RKO (cell line): Measurements from ENCODE around the gene TCTN1.
"Not testable (repeated sequence)": the region's sequence is repeated elsewhere in the genome, so short reads cannot be mapped to it uniquely, and the experiment has no call there.

ENCODE experiments used
- DNase-seq: peaks from one replicate; pipeline ENCODE4 v3.0.0-alpha.2; 2016; ENCODE audit warnings: low spot score

Gene TCTN1

DNA sequence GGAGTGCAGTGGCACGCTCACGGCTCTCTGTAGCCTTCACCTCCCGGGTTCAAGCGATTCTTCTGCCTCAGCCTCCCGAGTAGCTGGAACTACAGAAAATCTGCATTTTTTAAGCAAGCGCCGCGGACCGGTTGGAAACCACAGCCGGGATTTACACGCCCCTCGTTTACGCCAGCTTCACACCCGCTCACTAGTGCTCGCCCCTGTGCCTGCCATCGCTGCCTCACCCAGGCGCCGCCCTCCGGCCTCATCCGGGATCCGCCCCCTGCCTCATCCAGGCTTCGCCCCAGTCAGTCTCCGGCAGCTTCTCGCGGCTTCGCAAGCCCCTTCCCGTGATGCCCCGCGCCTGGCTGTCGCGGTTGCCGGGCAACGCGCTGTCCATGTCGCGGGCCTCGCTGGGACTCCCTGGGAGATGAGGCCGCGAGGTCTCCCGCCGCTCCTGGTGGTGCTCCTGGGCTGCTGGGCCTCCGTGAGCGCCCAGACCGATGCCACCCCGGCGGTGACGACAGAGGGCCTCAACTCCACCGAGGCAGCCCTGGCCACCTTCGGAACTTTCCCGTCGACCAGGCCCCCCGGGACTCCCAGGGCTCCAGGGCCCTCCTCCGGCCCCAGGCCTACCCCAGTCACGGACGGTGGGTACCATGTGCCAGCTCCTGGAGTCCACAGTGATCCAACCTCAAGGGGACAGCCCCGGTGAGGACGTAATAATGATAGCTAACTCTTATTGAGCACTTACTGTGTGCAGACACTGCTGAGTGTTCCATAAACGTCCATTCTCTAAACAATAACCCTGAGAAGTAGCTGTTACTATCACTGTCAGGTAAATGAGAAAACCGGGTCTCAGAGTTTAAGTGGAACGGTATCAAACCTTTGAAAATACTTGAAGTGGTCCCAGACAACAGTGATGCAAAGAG lies at the start of gene TCTN1:
Gene TCTN1, plus strand, starts transcription at position 359 of the 914 bp plus-strand sequence. Its CDS starts 54 bp downstream, at position 413.
- DNase-seq: peak; percentile 96

DNA sequence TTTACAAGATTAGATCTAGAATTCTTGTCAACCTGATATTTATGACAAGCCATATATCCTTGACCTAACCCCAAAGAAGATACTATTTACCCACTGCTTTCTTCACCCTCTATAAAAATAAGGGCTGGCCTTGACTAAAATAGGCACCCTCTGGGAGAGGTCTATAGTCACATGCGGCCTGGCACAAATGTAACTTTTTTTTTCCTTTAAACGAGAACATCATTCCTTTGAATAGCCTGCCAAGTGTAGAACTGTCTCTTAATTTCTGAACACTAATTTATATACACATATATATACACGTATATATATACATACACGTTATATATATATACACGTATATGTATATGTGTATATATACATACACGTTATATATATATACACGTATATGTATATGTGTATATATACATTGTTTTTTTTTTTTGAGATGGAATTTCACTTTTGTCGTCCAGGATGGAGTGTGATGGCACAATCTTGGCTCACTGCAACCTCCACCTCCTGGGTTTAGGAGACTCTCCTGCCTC lies 49.4 kb upstream of the TCTN1 start:
- no peak for DNase-seq

DNA sequence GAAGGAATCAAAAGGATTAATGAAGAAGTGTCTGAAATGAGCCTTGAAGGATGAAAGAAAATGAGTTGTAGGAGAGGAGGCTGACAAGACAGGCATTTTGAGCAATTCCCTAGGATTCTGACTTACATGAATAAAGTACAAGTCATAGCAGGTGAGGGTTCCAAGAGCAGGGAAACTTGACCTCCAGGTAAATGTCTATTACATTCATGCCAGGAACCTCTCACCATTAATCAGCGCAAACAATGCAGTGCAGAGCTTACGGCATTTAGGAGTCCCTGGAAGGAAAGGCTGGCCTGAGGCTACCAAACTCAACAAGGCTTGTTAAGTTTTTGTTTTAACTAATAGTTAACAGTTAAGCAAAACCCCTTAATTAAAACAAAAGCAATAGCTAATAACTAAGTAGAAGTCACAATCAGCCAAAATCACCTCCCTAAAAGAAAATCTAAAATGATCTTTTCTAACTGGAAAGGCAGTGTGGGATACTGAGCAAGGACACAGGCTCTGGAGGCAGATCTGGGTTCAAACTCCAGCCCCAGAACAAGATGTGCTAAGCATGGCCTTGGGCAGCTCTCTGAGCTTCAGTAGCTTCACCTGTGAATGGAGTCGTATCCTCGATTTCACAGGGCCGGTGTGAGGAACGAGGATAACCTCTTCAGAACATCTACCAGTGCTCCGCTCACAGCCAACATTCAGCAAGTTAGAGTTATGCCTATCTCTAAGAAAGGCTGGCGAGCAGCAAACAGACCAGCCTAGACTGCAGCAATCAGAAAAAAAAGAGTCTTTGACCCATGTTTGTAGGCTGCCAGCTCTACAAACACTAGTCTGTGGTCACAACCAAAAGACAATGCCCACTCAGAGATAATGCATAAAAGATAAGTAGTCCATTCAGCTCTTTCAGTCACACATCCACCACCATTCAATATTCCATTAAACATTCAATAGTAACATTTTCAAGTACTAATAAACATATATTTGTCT lies 47.7 kb upstream of the TCTN1 start:
- DNase-seq: no peak

DNA sequence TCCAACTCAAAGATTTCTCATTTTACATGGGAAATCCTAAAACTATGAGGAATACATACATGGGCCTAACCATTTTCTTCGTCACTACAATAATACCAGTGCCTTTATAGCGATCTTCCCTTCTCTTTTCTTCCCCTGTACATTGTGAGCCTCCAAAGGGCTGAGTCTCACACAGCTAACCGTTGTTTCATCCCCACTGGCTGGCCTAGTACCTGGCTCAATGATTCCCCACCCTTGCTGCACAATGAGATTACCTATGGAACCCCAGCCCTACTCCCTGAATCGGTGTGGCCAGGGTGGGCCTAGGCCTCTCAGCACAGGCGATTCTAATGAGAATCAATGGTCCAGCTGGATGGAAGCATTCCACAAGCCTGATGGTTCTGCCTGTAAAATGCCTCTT lies 46.9 kb upstream of the TCTN1 start:
- DNase-seq: no peak

DNA sequence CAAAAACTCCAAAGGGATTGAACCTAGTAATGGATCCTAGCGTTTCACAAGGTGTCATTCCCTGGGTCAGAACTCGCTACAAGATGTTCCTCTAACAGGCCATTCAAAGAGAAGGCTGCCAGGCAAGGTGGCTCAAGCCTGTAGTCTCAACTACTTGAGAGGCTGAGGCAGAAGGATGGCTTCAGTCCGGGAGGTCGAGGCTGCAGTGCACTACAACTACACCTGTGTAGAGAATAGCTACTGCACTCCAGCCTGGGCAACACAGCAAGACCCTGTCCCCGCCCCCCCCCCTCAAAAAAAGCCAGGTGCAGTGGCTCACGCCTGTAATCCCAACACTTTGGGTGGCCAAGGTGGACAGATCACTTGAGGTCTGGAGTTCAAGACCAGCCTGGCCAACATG lies 45.2 kb upstream of the TCTN1 start:
- DNase-seq: no peak

DNA sequence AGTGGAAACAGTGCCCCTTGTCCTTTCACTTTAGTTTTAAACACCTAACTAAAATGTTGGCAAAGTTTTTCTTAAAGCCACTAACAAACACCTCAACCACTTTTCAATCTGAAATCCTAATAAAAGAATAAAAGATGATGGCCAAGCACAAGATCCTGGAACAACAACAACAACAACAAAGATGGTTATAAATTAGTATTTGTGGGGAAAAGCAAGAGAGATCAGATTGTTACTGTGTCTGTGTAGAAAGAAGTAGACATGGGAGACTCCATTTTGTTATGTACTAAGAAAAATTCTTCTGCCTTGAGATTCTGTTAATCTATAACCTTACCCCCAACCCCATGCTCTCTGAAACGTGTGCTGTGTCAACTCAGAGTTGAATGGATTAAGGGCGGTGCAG lies 44.1 kb upstream of the TCTN1 start:
- DNase-seq: not testable (repeated sequence)

DNA sequence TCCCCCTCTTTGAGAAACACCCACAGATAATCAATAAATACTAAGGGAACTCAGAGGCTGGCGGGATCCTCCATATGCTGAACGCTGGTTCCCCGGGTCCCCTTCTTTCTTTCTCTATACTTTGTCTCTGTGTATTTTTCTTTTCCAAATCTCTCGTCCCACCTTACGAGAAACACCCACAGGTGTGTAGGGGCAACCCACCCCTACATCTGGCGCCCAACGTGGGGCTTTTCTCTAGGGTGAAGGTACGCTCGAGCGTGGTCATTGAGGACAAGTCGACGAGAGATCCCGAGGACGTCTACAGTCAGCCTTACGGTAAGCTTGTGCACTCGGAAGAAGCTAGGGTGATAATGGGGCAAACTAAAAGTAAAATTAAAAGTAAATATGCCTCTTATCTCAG lies 43.1 kb upstream of the TCTN1 start:
- DNase-seq: not testable (repeated sequence)

DNA sequence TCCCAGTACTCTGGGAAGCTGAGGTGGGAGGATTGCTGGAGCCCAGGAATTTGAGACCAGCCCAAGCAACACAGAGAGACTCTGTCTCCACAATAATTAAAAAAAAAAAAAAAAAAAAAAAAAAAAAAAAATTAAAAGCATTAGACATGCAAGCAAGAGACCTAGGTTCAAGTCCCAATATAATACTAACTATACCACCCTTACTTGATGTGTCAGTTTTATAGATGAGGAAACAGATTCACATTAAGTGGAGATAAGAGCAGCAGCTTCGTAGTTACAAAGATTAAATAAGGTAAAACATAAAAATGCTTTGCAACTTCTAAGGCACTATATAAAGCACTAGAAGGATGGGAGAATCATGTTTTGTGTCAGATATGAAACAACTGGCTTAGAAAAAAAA lies 39.9 kb upstream of the TCTN1 start:
- DNase-seq: no peak

DNA sequence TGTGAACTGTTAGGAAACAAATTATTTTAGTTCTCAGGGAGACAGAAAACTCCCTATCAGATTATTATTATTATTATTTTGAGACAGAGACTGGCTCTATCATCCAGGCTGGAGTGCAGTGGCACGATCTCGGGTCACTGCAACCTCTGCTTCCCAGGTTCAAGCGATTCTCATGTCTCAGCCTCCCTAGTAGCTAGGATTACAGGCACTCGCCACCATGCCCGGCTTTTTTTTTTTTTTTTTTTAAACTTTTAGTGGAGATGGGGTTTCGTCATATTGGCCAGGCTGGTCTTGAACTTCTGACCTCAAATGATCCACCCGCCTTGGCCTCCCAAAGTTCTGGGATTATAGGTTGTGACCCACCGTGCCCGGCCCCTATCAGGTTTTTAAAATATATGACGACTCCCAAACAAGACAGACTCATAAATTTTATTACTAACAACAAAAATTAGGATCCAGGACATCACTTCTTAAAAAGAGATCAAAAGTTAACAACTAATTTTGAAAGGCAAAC lies 39.2 kb upstream of the TCTN1 start:
- DNase-seq: not testable (repeated sequence)

DNA sequence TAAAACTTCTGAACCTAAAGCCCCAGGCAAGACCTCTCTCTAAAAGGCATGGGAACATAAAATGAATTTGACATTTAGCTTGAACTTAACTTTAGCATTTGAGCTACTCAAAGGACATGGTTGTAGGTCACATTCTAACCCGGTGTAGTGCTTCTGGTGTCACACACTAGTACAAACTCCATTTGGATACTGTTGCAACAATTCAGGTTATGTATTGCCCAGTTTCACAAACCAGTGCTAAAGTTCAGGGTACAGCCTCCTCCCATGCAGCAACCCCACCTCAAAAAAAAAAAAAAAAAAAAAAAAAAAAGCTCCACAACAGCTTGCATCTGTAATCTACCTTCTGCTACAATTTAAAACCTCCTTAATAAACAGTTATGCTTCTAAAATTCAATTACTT lies 38.6 kb upstream of the TCTN1 start:
- DNase-seq: no peak

DNA sequence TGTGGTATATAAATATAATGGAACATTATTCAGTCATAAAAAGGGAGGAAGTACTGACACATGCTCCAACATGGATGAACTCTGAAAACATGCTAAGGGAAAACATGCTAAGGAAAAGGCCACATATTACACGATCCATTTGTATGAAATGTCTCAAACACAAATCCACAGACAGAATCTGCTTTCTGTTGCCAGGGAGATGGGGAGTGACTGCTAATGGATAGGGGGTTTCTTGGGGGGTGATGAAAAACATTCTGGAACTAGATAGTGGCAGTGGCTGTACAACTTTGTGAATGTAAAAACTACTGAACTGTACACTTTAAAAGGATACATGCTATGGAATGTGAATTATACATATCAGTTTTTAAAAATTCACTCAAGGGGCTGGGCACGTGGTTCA lies 37.4 kb upstream of the TCTN1 start:
- no peak for DNase-seq

DNA sequence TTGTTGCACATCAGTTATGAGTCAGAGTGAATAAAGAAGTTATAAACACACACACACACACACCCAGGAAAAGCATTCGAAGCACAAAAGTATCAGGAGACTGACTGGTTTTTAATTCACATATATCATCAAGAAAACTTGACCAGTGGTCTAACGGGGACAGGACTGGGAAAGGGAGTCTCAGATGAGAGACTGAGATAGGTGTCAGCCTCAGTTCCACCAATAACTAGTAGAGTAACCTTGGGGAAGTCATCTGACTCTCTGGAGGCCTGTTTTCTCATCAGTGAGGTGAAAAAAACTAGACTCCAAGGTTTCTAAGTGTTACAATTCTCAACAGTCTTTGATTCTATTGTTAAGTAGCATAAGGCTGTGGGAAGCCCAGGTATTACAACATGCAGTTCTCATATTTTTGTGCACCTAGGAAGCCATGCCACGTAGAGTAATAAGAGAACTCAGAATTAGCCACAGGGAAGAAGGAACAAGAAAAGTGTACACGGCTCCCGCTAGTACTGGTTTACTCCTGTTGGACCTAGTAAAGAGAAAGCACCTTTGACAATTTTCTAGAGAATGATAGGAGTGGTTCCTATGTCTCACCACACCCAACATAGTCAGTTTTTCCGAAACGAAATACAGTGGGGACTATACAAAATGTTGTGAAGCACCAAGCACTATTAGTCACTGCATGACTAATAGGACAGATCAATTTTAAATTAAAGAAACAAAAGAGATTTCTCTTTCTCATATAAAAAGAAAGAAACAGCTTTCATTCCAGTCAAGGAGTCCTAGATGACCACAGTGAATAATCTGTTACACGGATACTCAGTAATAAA lies 35.9 kb upstream of the TCTN1 start:
- peak; percentile 92 for DNase-seq

DNA sequence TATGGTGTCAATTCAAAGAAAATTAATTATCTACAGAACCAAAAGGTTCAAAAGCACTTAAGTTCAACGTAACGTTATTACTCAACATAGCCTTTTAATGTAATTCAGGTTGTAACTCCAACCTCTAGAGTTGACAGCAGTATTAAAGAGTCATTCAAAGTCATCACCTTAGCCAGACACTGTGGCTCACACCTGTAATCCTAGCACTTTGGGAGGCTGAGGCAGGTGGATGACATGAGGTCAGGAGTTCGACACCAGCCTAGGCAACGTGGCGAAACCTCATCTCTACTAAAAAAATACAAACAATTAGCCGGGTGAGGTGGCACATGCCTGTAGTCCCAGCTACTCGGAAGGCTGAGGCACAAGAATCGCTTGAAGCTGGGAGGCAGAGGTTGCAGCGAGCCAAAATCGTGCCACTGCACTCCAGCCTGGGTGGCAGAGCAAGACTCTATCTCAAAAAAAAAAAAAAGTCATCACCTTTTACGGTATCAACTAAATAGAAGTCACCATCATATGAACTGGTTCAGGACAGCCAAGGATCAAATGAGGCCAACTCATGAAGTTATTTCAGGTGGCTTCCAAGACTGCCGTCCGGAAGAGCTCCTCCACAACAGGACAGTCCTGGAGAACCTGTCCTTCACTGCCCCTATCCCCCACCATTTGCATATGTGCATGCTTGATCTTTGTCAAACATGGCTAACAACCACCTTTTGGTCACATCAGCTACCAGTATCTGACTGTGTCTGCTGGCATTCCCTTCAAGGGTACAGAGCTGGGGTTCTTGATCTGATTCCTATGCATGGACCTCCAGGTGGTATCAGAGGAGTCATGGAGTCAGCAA lies 35.0 kb upstream of the TCTN1 start:
- DNase-seq: no peak

DNA sequence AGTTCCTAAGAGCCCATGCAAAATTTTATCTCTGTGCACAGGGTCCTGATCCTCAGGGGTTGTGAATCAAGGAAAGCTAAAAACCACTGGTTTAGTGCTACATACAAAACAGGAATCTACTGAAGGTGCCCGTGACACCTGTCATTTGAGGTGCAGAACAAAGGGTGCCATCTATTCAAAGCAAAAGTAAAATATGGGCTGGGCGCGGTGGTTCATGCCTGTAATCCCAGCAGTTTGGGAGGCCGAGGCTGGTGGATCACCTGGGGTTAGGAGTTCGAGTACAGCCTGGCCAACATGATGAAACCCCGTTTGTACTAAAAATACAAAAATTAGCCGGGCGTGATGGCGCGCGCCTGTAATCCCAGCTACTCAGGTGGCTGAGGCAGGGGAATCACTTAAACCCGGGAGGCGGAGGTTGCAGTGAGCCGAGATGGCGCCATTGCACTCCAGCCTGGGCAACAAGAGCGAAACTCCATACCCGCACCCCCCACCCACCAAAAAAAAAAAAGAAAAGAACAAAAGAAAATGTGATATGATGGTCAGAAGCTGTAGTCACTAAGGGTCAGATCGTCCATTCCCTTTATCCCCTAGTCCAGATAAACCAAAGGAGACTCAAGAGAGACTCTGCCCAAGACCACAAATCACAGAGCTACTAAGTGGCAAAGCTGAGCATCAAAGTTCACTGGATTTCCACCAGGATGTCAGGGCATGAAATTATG lies 34.2 kb upstream of the TCTN1 start:
- DNase-seq: no peak

DNA sequence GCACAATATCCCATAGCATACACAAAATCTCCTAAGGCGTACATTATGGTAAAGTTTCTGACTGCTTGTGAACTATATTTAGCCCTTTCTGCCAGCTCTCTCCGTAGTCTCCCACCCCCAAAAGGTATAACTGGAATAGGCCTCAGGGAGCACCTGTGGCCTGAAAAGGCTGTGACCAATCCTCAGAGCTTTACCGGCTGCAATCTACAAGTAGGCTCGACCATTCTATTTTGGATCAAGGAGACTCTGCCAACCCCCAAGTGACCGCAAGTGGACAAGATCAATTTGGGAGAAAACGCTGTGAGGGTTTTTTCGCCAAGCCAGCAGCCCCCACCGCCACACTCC lies 32.0 kb upstream of the TCTN1 start:
- DNase-seq: peak; percentile 49

DNA sequence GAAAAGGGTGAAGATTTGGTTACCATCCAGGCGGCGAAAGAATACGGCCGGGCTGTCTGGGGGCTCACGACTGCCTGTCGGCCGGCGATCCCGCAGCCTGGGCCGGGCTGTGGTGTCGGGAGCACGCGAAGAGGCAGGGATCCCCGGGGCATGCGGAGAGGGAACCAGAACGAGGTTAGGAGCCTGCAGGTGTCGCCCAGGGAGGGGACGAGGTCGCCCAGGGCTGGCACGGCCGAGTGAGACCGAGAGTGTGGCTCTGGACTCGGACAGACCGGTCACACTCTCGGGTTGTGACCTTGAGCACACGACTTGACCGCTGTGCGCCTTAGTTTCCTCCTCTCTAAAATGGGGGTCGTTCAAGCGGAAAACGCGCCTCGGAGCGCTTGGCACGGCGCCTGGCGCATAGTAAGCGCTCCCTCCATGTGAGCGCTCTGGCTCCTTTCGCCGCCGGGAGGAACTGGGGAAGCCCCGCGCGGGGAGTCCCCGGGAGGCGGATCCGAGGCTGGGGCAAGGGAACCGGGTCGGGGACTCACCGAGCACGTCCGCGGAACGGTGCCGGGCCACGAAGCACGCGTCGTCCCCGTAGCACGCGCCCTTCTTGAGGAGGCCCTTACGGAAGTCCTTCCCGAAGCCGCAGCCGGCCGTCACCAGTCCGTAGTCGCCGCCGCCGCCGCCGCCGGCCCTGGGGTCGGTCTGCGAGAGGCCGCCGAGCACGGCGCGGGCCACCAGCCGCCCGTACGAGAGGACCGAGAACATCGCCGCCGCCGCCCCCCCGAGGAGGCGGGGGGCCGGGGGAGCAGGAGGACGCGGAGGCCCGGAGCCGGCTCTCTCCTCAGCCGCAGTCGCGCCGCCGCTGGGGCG lies 31.4 kb upstream of the TCTN1 start:
- DNase-seq: peak; percentile 56

DNA sequence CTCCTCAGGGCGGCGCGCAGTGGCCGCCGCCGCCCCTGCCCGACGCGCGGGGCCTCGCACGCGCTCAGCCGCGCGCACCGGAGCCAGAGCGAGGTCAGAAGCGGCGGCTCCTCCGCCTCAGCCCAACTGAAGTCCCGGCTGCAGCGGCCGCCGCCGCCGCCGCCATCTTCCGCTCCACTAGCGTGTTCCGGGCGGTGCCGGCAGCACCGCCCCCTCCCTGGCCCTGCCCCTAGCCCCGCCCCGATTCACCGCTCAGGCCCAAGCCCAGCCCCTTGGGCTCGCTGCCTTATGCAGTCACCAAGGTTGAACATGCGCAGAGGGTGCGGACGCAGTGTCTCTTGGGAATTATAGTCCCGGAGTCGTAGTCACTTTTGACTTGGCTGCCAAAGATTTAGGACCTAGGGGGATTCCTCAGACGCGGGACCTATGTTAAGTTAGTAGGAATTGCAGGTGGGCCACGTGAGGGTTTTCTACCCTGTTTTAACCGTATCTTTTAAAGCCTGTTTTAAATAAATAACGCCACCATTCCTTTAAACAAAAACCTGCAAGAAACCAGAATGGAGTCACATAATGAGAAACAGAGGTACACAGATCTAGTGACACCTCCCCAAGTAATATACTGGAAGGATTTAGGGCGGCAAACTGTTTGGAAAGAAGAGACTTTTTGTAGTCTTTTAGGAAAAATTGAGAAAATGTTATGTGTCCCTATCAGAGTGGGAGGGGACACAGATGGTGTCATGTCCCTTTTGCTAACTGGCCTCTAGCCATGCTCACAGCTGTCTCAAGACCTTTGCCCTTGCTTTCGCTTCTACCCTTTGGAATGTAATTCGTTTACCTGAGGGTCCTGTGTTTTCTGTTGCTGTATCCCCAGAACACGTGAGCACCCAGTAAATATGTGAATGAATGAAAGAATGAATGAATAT lies 30.5 kb upstream of the TCTN1 start, which contains the start of gene PPTC7:
Gene PPTC7, minus strand, starts transcription at position 182 of the 923 bp plus-strand sequence. CDS start 287 bp downstream, outside the sequence.
- peak; percentile 95 for DNase-seq
